ENCODE data around the gene EIF2D. TPM values are rescaled to one million over a fixed set of nuclear protein-coding genes. Genes with fewer than 3 reads are reported as not detected.

The EIF2D gene
- total and polyA plus RNA-seq, 8 donors = 16.9 to 130 (median 48.8) TPM

DNA sequence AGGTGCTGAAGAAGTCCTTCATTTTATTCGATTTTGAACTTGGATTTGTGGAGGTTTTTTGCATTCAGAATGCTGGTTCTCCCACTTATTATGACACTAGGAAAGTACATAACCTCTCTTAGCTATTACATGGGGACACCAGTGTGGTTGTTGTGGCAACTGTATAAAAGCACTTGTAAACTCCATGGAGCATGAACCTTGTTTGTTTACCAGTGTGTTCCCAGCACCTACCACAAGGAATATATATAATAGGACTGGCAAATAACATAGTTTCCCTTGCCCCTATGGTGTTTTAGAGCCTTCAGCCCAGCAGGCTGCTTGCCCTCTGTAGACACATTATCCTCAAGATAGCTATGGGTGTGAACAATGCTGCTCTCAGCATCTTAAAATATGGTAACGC, 61.8 kb downstream of the EIF2D start:
- Histone ChIP-seq H3K36me3 (no peaks in the 10 kb centered on the region), H3K4me3 (no peak overlapping the region), H3K27me3 (no peaks in the 10 kb centered on the region), H3K4me1 (peaks cover 0 to 14% (median 9%) of the 10 kb centered on the region in 4 donors), H3K9me3 (no peaks in the 10 kb centered on the region), H3K27ac (no peak overlapping the region)
- intact Hi-C loops (cut with DNase I; ENCODE audit: low total_unique reads) = no loop called here
- DNase-seq = peak in 1 of 2 donors; percentile 42
- 70 to 86% (median 84%) methylated on average over 2 of the region's 2 CpGs for WGBS, 5 donors
- TF ChIP-seq, protein P1, sequence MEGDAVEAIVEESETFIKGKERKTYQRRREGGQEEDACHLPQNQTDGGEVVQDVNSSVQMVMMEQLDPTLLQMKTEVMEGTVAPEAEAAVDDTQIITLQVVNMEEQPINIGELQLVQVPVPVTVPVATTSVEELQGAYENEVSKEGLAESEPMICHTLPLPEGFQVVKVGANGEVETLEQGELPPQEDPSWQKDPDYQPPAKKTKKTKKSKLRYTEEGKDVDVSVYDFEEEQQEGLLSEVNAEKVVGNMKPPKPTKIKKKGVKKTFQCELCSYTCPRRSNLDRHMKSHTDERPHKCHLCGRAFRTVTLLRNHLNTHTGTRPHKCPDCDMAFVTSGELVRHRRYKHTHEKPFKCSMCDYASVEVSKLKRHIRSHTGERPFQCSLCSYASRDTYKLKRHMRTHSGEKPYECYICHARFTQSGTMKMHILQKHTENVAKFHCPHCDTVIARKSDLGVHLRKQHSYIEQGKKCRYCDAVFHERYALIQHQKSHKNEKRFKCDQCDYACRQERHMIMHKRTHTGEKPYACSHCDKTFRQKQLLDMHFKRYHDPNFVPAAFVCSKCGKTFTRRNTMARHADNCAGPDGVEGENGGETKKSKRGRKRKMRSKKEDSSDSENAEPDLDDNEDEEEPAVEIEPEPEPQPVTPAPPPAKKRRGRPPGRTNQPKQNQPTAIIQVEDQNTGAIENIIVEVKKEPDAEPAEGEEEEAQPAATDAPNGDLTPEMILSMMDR (IDR thresholded peaks at IDR 0.05) = no peak
- TF ChIP-seq POLR2A (IDR thresholded peaks at IDR 0.05) = no peak
- no peak for TF ChIP-seq POLR2AphosphoS5 (IDR thresholded peaks at IDR 0.05)
- no peak for TF ChIP-seq EP300 (IDR thresholded peaks at IDR 0.05)

DNA sequence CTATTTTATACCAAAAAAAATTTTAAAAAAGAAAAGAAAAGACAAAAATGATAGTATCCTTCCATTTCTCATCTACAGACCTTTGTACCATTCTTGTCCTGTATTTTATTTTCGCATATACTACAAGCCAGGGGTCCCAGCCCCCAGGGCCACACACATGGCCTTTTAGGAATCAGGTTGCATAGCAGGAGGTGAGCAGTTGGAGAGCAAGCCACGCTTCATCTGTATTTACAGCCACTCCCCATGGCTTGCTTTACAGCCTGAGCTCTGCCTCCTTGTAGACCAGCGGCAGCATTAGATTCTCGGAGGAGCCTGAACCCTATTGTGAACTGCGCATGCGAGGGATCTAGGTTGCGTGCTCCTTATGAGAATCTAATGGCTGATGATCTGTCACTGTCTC, 65.2 kb downstream of the EIF2D start:
- no peak overlapping the region for H3K27ac ChIP-seq
- peaks cover 4 to 11% (median 7%) of the 10 kb centered on the region in 4 donors for H3K4me1 ChIP-seq
- H3K4me3 ChIP-seq = no peak overlapping the region
- H3K9me3 ChIP-seq = no peaks in the 10 kb centered on the region
- intact Hi-C loops (cut with DNase I; ENCODE audit: low total_unique reads) = loop anchor here (5.0 kb wide), 1 partner anchor 35 kb away; no protein-coding TSS in a partner anchor
- H3K36me3 ChIP-seq = no peaks in the 10 kb centered on the region
- no peak for DNase-seq
- H3K27me3 ChIP-seq = no peaks in the 10 kb centered on the region
- 62 to 92% (median 80%) methylated on average over 7 of the region's 7 CpGs for WGBS, 5 donors
- TF ChIP-seq, protein P1 (IDR thresholded peaks at IDR 0.05) = no peak
- TF ChIP-seq POLR2AphosphoS5 (IDR thresholded peaks at IDR 0.05) (no peak), POLR2A (IDR thresholded peaks at IDR 0.05) (no peak), EP300 (IDR thresholded peaks at IDR 0.05) (no peak)

DNA sequence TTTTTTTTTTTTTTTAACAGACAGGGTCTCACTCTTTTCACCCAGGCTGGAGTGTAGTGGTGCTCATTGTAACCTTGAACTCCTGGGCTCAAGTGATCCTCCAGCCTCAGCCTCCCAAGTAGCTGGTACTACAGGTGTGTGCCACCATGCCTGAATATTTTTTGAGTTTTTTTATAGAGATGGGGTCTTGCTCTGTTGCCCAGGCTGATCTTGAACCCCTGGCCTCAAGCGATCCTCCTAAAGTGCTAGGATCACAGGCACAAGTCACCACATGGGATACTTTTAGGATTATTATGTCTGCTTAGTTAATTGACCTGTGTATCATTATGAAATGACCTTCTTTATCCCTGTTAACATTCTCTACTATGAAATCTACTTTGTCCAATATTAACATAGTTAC, 66.9 kb downstream of the EIF2D start:
- intact Hi-C loops (cut with DNase I; ENCODE audit: low total_unique reads) = loop anchor here (5.0 kb wide), 1 partner anchor 37 kb away; no protein-coding TSS in a partner anchor
- Histone ChIP-seq H3K4me1 (peaks cover 16 to 23% (median 19%) of the 10 kb centered on the region in 4 donors), H3K27ac (no peak overlapping the region), H3K9me3 (no peaks in the 10 kb centered on the region), H3K4me3 (no peak overlapping the region), H3K36me3 (no peaks in the 10 kb centered on the region), H3K27me3 (no peaks in the 10 kb centered on the region)
- WGBS, 5 donors = 85 to 100% (median 97%) methylated on average over 1 of the region's 1 CpG
- TF ChIP-seq POLR2AphosphoS5 (IDR thresholded peaks at IDR 0.05) = no peak
- TF ChIP-seq, protein P1 (IDR thresholded peaks at IDR 0.05) = no peak
- TF ChIP-seq POLR2A (IDR thresholded peaks at IDR 0.05) = no peak
- no peak for DNase-seq

DNA sequence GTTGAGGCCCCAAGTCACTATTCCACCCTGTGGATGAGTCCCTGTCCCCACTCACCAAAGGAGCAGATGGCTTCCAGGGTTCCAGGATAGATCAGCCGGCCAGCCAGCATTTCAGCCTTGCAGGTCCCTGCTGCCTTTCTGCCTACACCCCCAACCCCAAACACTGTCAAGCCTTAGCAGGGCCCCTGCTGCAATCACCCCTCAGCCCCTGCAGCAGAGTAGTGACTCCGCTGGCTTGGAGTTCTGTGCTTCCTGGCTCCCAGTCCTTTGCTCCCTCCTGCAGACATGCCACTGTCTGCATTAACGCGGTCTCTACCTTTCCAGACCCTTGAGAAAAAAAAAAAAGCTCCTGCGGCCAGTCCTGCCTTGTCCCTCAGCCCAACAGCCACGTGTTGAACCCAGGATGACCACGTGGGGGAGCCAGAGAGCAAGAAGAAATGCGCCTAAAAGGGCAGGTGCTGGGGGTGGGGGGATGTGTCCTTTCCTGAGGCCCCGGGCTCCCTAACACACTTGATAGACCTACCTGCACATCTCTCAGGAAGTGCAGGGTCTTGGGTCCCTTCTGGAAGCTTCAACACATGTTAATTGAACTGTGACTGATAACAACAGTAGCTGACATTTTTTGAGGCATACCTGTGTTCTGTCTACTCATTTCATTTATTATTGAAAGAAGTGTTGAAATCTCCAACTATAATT, 67.6 kb downstream of the EIF2D start:
- Histone ChIP-seq H3K4me1 (peaks cover 23 to 30% (median 25%) of the 10 kb centered on the region in 4 donors), H3K27ac (no peak overlapping the region), H3K9me3 (no peaks in the 10 kb centered on the region), H3K27me3 (no peaks in the 10 kb centered on the region), H3K4me3 (no peak overlapping the region), H3K36me3 (no peaks in the 10 kb centered on the region)
- TF ChIP-seq POLR2A (IDR thresholded peaks at IDR 0.05) (no peak), POLR2AphosphoS5 (IDR thresholded peaks at IDR 0.05) (no peak), EP300 (IDR thresholded peaks at IDR 0.05) (no peak)
- TF ChIP-seq, protein P1 (IDR thresholded peaks at IDR 0.05) = peak in 5 of 7 experiments; percentile 81 to 88 (median 85)
- peak; percentile 80 to 85 for DNase-seq
- intact Hi-C loops (cut with DNase I; ENCODE audit: low total_unique reads) = loop anchor here (5.0 kb wide), 1 partner anchor 38 kb away; no protein-coding TSS in a partner anchor
- 7 to 16% (median 13%) methylated on average over 7 to 9 of the region's 9 CpGs for WGBS, 5 donors

Other genes with a start within 250 kb of the EIF2D start
- 10 to 100 TPM in 3 of 5 donors, 1 to 10 TPM in 2; 4.9 to 49.6 (median 15.9) TPM for gene IKBKE, start 142.0 kb downstream of the EIF2D start, total RNA-seq
- gene IKBKE, start 142.0 kb downstream of the EIF2D start, polyA plus RNA-seq = 1 to 10 TPM; 5.8 to 8.0 (median 7.2) TPM
- gene RASSF5, start 104.9 kb downstream of the EIF2D start, total RNA-seq = 10 to 100 TPM in 1 of 5 donors, 1 to 10 TPM in 4; 2.2 to 44.5 (median 5.8) TPM
- gene RASSF5, start 104.9 kb downstream of the EIF2D start, polyA plus RNA-seq = 10 to 100 TPM in 1 of 3 donors, 1 to 10 TPM in 2; 8.1 to 13.6 (median 9.2) TPM
- gene DYRK3, start 23.1 kb upstream of the EIF2D start, total RNA-seq = 10 to 100 TPM in 1 of 5 donors, 1 to 10 TPM in 3, not detected in 1; 1.2 to 21.9 (median 4.7) TPM
- gene DYRK3, start 23.1 kb upstream of the EIF2D start, polyA plus RNA-seq = 1 to 10 TPM; 1.5 to 3.2 (median 2.1) TPM
- 10 to 100 TPM; 22.6 to 78.0 (median 43.9) TPM for gene MAPKAPK2, start 72.4 kb upstream of the EIF2D start, total RNA-seq
- 10 to 100 TPM; 30.1 to 60.8 (median 55.4) TPM for gene MAPKAPK2, start 72.4 kb upstream of the EIF2D start, polyA plus RNA-seq
- 10 to 100 TPM in 1 of 5 donors, not detected in 4; 25.9 TPM for gene IL19, start 158.3 kb upstream of the EIF2D start, total RNA-seq
- 1 to 10 TPM in 1 of 3 donors, not detected in 2; 3.1 TPM for gene IL19, start 158.3 kb upstream of the EIF2D start, polyA plus RNA-seq
- gene IL10, start 160.0 kb upstream of the EIF2D start, total RNA-seq = 1 to 10 TPM in 1 of 5 donors, under 1 TPM in 2, not detected in 2; 0.29 to 2.8 (median 0.45) TPM
- 1 to 10 TPM; 1.2 to 7.2 (median 1.9) TPM for gene IL10, start 160.0 kb upstream of the EIF2D start, polyA plus RNA-seq